Measurements from ENCODE around the gene ACKR3. TPM values are rescaled to one million over a fixed set of nuclear protein-coding genes. Genes with fewer than 3 reads are reported as not detected.

Gene ACKR3
- polyA plus RNA-seq (ENCODE audit: insufficient read length in 10 of 10), result 10 to 100 TPM; 21.7 to 35.8 (median 29.2) TPM
- long read RNA-seq, donor 1, transcript ACKR3-201 (2 exons, 2,203 nt), result major isoform, 10 of 10 reads
- long read RNA-seq, donor 1, partial matches to known transcripts, result 0 of 10 reads
- long read RNA-seq, donor 1, other reads (novel, unspliced or antisense), result 0 of 10 reads
- long read RNA-seq, donor 2, partial matches to known transcripts, result 5 of 7 reads
- long read RNA-seq, donor 2, other reads (novel, unspliced or antisense), result 0 of 7 reads
- long read RNA-seq, donor 3, result 0 reads
- long read RNA-seq, donor 4, partial matches to known transcripts, result 6 of 10 reads
- long read RNA-seq, donor 4, other reads (novel, unspliced or antisense), result 0 of 10 reads
- long read RNA-seq, donor 5, transcript ACKR3-201 (2 exons, 2,203 nt), result major isoform, 12 of 18 reads
- long read RNA-seq, donor 5, partial matches to known transcripts, result 6 of 18 reads
- long read RNA-seq, donor 5, other reads (novel, unspliced or antisense), result 0 of 18 reads
- long read RNA-seq, donor 6, transcript ACKR3-201 (2 exons, 2,203 nt), result major isoform, 7 of 7 reads
- long read RNA-seq, donor 6, partial matches to known transcripts, result 0 of 7 reads
- long read RNA-seq, donor 6, other reads (novel, unspliced or antisense), result 0 of 7 reads
- long read RNA-seq, donor 7, transcript ACKR3-201 (2 exons, 2,203 nt), result major isoform, 6 of 6 reads
- long read RNA-seq, donor 7, partial matches to known transcripts, result 0 of 6 reads
- long read RNA-seq, donor 7, other reads (novel, unspliced or antisense), result 0 of 6 reads
- long read RNA-seq, donor 8, transcript ACKR3-201 (2 exons, 2,203 nt), result major isoform, 7 of 7 reads
- long read RNA-seq, donor 8, partial matches to known transcripts, result 0 of 7 reads
- long read RNA-seq, donor 8, other reads (novel, unspliced or antisense), result 0 of 7 reads
- long read RNA-seq, donor 9, partial matches to known transcripts, result 0 of 2 reads
- long read RNA-seq, donor 9, other reads (novel, unspliced or antisense), result 0 of 2 reads

- DNase-seq, result peak; percentile 83 to 91 (median 88)
Observed at GRCh38 chr2:236569573-236569973, at the start of gene ACKR3. Gene ACKR3, plus strand, starts transcription at chr2:236569825. Its CDS starts 10,641 bp downstream, at chr2:236580466.

DNA sequence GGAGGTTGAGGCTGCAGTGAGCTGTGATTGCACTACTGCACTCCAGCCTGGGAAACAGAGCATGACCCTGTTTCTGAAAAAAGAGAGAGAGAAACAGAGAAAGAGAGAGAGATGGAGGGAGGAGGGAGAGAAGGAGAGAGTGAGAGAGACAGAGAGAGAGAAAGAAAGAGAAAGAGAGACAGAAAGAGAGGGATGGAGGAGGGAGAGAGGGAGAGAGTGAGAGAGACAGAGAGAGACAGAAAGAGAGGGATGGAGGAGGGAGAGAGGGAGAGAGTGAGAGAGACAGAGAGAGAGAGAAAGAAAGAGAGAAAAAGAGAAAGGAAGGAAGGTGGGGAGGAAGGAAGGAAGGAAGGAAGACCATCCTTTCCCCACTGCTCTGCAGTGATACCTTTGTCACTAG is 48.1 kb upstream of the ACKR3 start:
- no peak for DNase-seq

- no peak for DNase-seq
Observed at GRCh38 chr2:236523249-236523648, 46.4 kb upstream of the ACKR3 start.

- DNase-seq, result no peak
Observed at GRCh38 chr2:236525411-236525997, 44.1 kb upstream of the ACKR3 start.

GRCh38 chr2:236526455-236527158 is 43.0 kb upstream of the ACKR3 start:
- DNase-seq, result no peak

DNA sequence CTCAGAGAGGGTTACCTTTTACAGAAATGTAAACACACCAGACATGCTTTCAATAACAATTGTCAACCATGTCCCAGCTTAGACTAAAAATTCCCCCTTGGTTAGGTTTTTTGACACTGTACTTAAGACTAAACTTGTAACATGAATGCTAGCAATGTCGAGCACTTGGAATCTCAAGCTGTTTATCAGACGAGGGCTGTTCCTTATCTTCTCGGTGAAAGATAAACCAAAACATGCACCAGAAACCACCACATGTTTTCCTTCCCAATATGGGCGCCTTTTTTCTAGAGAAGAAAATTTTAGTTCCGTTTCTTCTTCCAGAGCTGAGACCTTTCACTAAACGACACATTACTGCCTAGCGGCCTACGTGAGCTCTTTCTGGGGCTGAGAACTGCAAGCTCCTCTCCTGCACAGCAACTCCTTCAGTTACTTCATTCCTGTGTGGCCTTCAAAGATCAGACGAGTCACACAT is 42.4 kb upstream of the ACKR3 start:
- no peak for DNase-seq

- no peak for DNase-seq
Observed at GRCh38 chr2:236529606-236530005, 40.0 kb upstream of the ACKR3 start.

DNA sequence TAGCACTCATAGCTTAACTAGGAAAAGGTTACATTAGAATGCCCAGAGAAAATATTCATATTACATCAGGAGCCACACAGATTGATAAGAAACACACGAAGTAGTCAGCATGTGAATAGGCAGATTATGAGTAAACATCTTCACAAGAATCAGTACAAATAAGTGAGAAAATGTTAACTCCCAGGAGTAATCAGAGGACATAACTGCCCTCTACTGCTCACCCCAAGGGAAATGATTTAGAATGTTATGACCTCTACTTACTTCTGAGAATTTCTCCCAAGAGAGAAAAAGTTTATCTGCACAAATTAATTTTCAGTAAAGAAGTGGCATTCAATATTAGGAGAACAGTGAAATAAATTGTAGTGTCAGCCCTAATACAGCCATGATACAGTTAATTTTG is 39.1 kb upstream of the ACKR3 start:
- DNase-seq, result no peak

DNA sequence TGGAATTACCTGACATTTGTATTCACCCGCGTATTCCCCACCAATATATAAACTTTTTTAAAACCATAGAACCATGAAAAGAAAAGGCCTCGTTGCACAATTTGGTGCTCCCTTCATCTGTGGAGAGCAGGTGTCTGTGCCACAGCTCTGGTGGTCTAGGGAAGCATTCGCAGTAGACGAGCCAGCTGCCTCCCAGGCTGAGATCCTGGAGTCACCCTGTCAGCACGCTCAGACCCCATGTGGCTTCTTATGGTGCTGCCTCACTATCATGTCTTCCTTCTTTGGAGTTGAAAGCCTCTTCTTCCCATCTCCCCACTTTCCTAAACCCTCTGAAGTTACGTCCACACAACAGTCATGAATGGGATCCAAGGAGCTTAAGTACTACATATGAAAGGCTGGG is 38.4 kb upstream of the ACKR3 start:
- no peak for DNase-seq

- DNase-seq, result no peak
Observed at GRCh38 chr2:236531996-236532395, 37.6 kb upstream of the ACKR3 start.

- DNase-seq, result no peak
Observed at GRCh38 chr2:236533343-236533742, 36.3 kb upstream of the ACKR3 start.

GRCh38 chr2:236535024-236535423 is 34.6 kb upstream of the ACKR3 start:
- peak in 1 of 3 donors; percentile 91 for DNase-seq

- DNase-seq, result no peak
Observed at GRCh38 chr2:236536727-236537398, 32.8 kb upstream of the ACKR3 start.

- no peak for DNase-seq
Observed at GRCh38 chr2:236538242-236538641, 31.4 kb upstream of the ACKR3 start.

DNA sequence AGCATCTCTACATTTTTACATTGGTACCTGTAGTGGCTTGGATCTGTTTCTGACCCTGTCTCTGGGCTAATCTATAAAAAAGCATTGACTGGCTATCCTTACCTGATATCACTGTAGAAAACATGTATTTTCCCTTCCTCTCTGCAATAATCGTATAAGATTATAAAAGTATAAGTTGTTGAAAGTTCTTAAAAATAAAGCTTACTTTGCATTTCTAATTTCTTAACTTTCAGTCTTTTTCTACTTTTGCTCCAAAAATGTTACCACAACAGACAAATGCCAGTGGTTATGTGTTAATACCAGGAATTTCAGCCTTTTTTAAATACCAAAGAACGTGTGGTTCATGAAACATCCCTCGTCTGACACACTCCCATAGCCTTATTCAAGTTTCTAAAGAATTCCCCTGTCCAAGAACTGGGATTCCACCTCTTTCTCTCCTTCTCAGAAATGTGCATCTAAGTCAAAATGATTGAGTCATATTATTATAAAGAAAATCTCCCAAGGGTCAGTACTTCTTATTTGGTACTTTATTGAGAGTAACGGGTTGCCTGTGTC is 28.5 kb upstream of the ACKR3 start:
- DNase-seq, result peak in 1 of 3 donors; percentile 31

DNA sequence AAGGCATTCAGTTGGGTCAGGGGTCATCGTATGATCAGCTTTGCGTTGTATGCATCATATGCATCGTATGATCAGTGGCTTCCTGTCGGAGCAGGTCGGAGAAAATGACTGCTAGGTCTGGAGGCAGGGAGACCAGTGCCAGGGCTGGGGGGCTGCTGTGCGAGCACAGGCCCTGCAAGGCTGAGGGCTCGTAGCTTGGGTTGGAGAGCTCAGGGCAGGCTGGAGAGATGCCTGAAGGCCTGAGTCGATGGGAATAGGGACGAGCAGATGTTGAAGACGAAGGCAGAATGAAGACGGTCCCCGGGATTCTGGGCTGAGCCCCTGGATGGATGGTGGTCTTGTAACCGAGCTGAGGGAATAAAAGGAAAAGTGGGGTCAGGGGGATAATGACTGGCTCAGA is 25.3 kb upstream of the ACKR3 start:
- no peak for DNase-seq

- DNase-seq, result no peak
Observed at GRCh38 chr2:236545248-236545658, 24.4 kb upstream of the ACKR3 start.

DNA sequence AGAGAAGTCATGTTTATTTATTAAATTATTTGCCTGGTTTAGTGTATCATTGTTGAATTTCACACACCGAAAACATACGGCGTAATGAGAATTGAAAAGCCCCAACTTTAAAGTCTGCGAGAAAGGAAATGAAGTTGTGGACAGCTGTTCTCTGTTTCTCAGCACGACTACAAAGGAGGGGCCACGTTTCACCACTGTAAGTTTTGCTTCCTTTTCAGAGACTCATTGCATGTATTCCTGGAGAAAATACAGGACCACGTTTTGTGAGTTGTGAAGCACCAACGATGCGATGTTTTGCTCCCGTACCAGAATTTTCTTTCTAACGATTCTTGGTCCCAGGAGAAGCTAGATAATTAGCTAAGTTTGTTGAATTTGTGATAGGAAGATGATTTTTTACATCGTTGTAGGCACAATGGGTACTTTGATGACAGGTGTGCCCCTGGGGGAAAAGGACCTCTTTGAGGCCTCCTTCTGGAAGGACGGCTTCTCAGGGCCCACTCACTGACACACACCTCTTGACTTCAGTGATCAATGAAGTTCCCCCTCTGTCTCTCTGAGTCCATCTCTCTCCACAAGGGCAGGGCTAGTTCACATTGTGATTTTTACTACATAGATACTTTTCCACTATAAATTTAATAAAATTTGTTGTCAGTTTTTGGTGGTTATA is 23.7 kb upstream of the ACKR3 start:
- no peak for DNase-seq

DNA sequence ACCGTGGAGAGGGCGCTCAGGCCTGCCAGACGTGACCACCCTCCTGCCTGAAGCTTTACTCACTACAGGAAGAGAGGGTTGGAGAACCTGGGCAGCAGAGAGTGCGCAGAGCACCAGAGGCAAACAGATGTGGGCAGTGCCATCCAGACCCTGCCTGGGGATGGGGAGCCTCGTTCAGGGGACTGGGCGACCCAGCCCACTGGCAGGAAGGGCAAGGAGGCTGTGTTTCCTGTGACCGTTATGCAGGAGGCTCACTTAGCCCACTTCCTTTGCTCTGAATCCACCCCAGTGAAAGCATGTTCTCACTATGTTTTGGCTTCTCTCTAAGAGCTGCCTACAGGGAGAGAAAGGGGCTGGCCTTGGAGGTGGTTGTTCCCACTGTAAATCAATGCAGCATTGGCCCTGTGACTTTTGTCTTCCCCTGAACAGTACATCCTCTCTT is 23.0 kb upstream of the ACKR3 start:
- DNase-seq, result no peak

GRCh38 chr2:236547725-236548124 is 21.9 kb upstream of the ACKR3 start:
- no peak for DNase-seq
